CD14-positive monocyte (primary cell): ENCODE data around the gene ELP2. TPM values are rescaled to one million over a fixed set of nuclear protein-coding genes. Genes with fewer than 3 reads are reported as not detected.
A peak's percentile ranks its signal among the peaks of the same experiment; 100 is the strongest.

Source experiments
- DNase-seq, 3 donors: peaks; one replicate each; pipeline ENCODE4 v3.0.0-alpha.2; 2011 to 2022
- H2AFZ ChIP-seq: 2 replicates; pipeline ENCODE4 v1.6.0; 2012; ENCODE audit warnings: mild to moderate bottlenecking, low read depth, low read length, inconsistent platforms; ENCODE audit not compliant: insufficient read depth, poor library complexity, severe bottlenecking
- H3K27ac ChIP-seq, 2 donors: 1 replicate in 1 of 2; 2 replicates in 1 of 2; pipeline ENCODE4 v1.5.1; 2012 to 2013; ENCODE audit warnings: low read length in 2 of 2, control low read depth in 1 of 2, inconsistent platforms in 1 of 2, low read depth in 1 of 2, mild to moderate bottlenecking in 1 of 2
- H3K27me3 ChIP-seq, 2 donors: one replicate each; pipeline versions ENCODE4 v1.6.0 to v1.6.1; 2011 to 2013; ENCODE audit warnings: low read length in 2 of 2; ENCODE audit not compliant: control insufficient read depth in 2 of 2, insufficient read depth in 2 of 2
- H3K36me3 ChIP-seq, 2 donors: replicated peaks in 1 of 2; 1 replicate in 1 of 2; 2 replicates in 1 of 2; pipeline versions ENCODE4 v1.5.1 to v1.6.1; 2012 to 2013; ENCODE audit warnings: low read length in 2 of 2, control low read depth in 1 of 2, inconsistent platforms in 1 of 2, mild to moderate bottlenecking in 1 of 2; ENCODE audit not compliant: insufficient read depth in 2 of 2, control insufficient read depth in 1 of 2
- H3K4me1 ChIP-seq, 2 donors: 1 replicate in 1 of 2; 2 replicates in 1 of 2; pipeline versions ENCODE4 v1.5.1 to v1.6.1; 2012 to 2013; ENCODE audit warnings: low read length in 2 of 2, control low read depth in 1 of 2, inconsistent platforms in 1 of 2, mild to moderate bottlenecking in 1 of 2, moderate library complexity in 1 of 2; ENCODE audit not compliant: insufficient read depth in 2 of 2, control insufficient read depth in 1 of 2
- H3K4me2 ChIP-seq: replicated peaks from 2 replicates; pipeline ENCODE3; 2012; ENCODE audit warnings: low read length, moderate library complexity, mild to moderate bottlenecking; ENCODE audit not compliant: poor library complexity, severe bottlenecking; ENCODE audit errors: extremely low read depth
- H3K4me3 ChIP-seq, 3 experiments: fragments of 200-600 bp in 1 of 3; sonication (generic) in 1 of 3; replicated peaks in 1 of 3; 1 replicate in 2 of 3; 2 replicates in 1 of 3; pipeline ENCODE4 v1.5.1; 2011 to 2013; ENCODE audit warnings: low read length in 3 of 3, mild to moderate bottlenecking in 3 of 3, control low read depth in 2 of 3, low read depth in 2 of 3, inconsistent platforms in 1 of 3, moderate library complexity in 1 of 3
- H3K79me2 ChIP-seq: 2 replicates; pipeline ENCODE4 v1.6.0; 2012; ENCODE audit warnings: mild to moderate bottlenecking, control low read depth, inconsistent platforms, low read length, moderate library complexity; ENCODE audit not compliant: insufficient read depth
- H3K9ac ChIP-seq: 2 replicates; pipeline ENCODE4 v1.6.0; 2017; ENCODE audit warnings: low read length, mild to moderate bottlenecking; ENCODE audit not compliant: insufficient read depth, poor library complexity, severe bottlenecking
- H3K9me3 ChIP-seq, 2 donors: replicated peaks in 1 of 2; 1 replicate in 1 of 2; 2 replicates in 1 of 2; pipeline versions ENCODE4 v1.5.1 to v1.6.1; 2012 to 2013; ENCODE audit warnings: low read length in 2 of 2, control low read depth in 1 of 2; ENCODE audit not compliant: control insufficient read depth in 1 of 2, insufficient read depth in 1 of 2
- H4K20me1 ChIP-seq: 2 replicates; pipeline ENCODE4 v1.6.0; 2012; ENCODE audit warnings: mild to moderate bottlenecking, low read length, control low read depth, moderate library complexity; ENCODE audit not compliant: insufficient read depth
- H3K27ac Mint-ChIP-seq, 7 donors: one replicate each; pipeline ENCODE4 v1.8.0; 2020; ENCODE audit warnings: mild to moderate bottlenecking in 7 of 7, mixed read lengths in 7 of 7, moderate library complexity in 6 of 7, inconsistent platforms in 2 of 7
- H3K27me3 Mint-ChIP-seq, 3 donors: one replicate each; pipeline ENCODE4 v1.8.0; 2021 to 2022; ENCODE audit warnings: low read depth in 3 of 3, mild to moderate bottlenecking in 3 of 3, mixed read lengths in 3 of 3, moderate library complexity in 3 of 3, inconsistent platforms in 1 of 3
- H3K36me3 Mint-ChIP-seq, 2 donors: one replicate each; pipeline ENCODE4 v1.8.0; 2020; ENCODE audit warnings: mixed read lengths in 2 of 2, inconsistent platforms in 1 of 2, mild to moderate bottlenecking in 1 of 2
- H3K4me1 Mint-ChIP-seq: one replicate; pipeline ENCODE4 v1.8.0; 2020; ENCODE audit warnings: mild to moderate bottlenecking, mixed read lengths
- H3K4me3 Mint-ChIP-seq, 2 donors: one replicate each; pipeline ENCODE4 v1.8.0; 2020; ENCODE audit warnings: mild to moderate bottlenecking in 2 of 2, mixed read lengths in 2 of 2, moderate library complexity in 1 of 2
- H3K9me3 Mint-ChIP-seq, 7 donors: one replicate each; pipeline ENCODE4 v1.8.0; 2020 to 2022; ENCODE audit warnings: mixed read lengths in 7 of 7, mild to moderate bottlenecking in 6 of 7, moderate library complexity in 6 of 7, inconsistent platforms in 2 of 7
- CTCF ChIP-seq: fragments of 200-600 bp; IDR thresholded peaks from one replicate; pipeline ENCODE4 v1.8.0; 2022; ENCODE audit warnings: antibody characterized with exemption, mild to moderate bottlenecking
- WGBS: methylation state at CpG from one replicate; pipeline ENCODE4 v1.1.5; 2013; ENCODE audit warnings: missing lambda C conversion rate; ENCODE audit not compliant: insufficient coverage; 5-methylcytosine and 5-hydroxymethylcytosine counted together
- intact Hi-C, 2 donors: fragments of 100-400 bp; cut with micrococcal nuclease; formaldehyde crosslinking; loops; one replicate each; pipeline versions ENCODE4 v1.15.0 to v1.15.1; 2023
- polyA plus RNA-seq, 3 donors: library from polyadenylated mRNA; depleted of rRNA in 1 of 3; unstranded in 2 of 3; stranded (reverse) in 1 of 3; fragments of 300-500 nt in 2 of 3; fragments of >200 nt in 1 of 3; fragmentation: Illumina TruSeq in 2 of 3; gene quantifications; 1 replicate in 2 of 3; 2 replicates in 1 of 3; pipeline ENCODE4 v1.2.3, GENCODE V29; 2012 to 2021

ELP2 gene
- polyA plus RNA-seq, 3 donors = 24.8 to 52.5 (median 27.1) TPM

DNA sequence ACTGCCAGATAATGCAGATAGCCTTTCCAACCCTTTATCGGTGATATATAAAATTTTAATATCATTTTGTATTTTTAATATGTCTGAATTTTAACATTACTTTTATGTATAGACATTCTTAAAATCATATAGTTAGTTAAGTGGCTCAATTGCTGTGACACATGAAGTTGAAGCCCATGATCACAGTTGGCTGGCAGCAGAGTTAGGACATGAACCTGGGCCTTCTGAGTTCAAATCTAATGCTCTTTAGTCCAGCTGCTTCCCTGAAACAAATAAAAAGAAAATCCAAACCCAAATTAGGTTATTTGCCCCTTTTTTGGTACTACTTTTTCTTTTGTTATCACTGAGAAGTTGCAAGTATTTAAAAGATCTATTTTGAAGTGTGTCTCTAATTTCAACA, 5.6 kb downstream of the ELP2 start:
- H3K27ac ChIP-seq = no peak overlapping the region
- Mint-ChIP-seq H3K27ac (no peak overlapping the region), H3K36me3 (peaks cover 46 to 53% of the 10 kb centered on the region in 2 donors), H3K4me1 (peaks cover 22% of the 10 kb centered on the region), H3K27me3 (no peaks in the 10 kb centered on the region), H3K9me3 (no peaks in the 10 kb centered on the region), H3K4me3 (no peak overlapping the region)
- H3K9me3 ChIP-seq = no peaks in the 10 kb centered on the region
- TF ChIP-seq CTCF = no peak
- H3K4me3 ChIP-seq = no peak overlapping the region
- H3K4me2 ChIP-seq = no peak overlapping the region
- H3K9ac ChIP-seq = no peak overlapping the region
- H3K79me2 ChIP-seq = peaks cover 40% of the 10 kb centered on the region
- no peak overlapping the region for H2AFZ ChIP-seq
- no CpG with 5 or more reads among the region's 1 CpG for WGBS
- peaks cover 15 to 18% of the 10 kb centered on the region in 2 donors for H3K4me1 ChIP-seq
- intact Hi-C loops = loop anchor here in 1 of 2 donors (10.0 kb wide), 1 partner anchor 160 kb away; the partner anchor contains the start of gene RMP24
- peaks cover 47 to 63% of the 10 kb centered on the region in 2 donors for H3K36me3 ChIP-seq
- DNase-seq = no peak
- H4K20me1 ChIP-seq = no peaks in the 10 kb centered on the region
- H3K27me3 ChIP-seq = no peaks in the 10 kb centered on the region

- H3K9ac ChIP-seq = no peak overlapping the region
- H3K36me3 ChIP-seq = peaks cover 81 to 95% of the 10 kb centered on the region in 2 donors
- H3K4me2 ChIP-seq = no peak overlapping the region
- H3K4me3 Mint-ChIP-seq = no peak overlapping the region
- H3K27me3 ChIP-seq = no peaks in the 10 kb centered on the region
- H3K36me3 Mint-ChIP-seq = peaks cover 63 to 74% of the 10 kb centered on the region in 2 donors
- no peaks in the 10 kb centered on the region for H3K9me3 ChIP-seq
- H3K27ac ChIP-seq = no peak overlapping the region
- no peak for DNase-seq
- no peak for TF ChIP-seq CTCF
- H4K20me1 ChIP-seq = no peaks in the 10 kb centered on the region
- no peaks in the 10 kb centered on the region for H3K4me1 Mint-ChIP-seq
- peaks cover 8% of the 10 kb centered on the region for H3K79me2 ChIP-seq
- intact Hi-C loops = loop anchor here in 1 of 2 donors (10.0 kb wide), 1 partner anchor 164 kb away; the partner anchor contains the start of gene RMP24
- no peak overlapping the region for H3K4me3 ChIP-seq
- peak overlapping the region in 1 of 7 donors; percentile 36 for H3K27ac Mint-ChIP-seq
- no peak overlapping the region for H2AFZ ChIP-seq
- no peaks in the 10 kb centered on the region for H3K27me3 Mint-ChIP-seq
- no peaks in the 10 kb centered on the region for H3K4me1 ChIP-seq
- no CpG with 5 or more reads among the region's 5 CpGs for WGBS
- H3K9me3 Mint-ChIP-seq = no peaks in the 10 kb centered on the region
These were observed 9.5 kb downstream of the ELP2 start for GRCh38 chr18:36139245-36139644.
